Measurements from ENCODE around the gene ATP8A2.

ATP8A2 gene

DNA sequence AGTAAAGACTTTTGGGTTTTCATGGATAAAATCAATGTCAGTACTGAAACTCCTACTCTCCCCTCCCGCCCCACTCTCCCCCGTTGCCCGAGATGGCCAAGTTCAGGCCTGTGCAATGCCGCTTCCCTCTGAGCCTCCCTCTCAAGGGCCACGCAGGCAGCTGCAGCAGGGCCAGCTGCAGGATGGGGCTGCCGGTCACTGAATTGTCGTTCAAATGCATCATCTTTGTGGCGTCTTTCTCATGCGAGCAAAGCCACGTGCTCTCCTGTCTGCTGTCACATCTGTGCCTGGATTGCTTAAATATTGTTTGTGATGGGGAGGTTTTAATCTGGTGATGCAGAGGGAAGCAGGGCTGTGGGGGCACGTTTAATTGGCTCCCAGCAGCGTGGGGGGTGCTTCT lies 653.4 kb downstream of the ATP8A2 start:
- no peak for DNase-seq (ENCODE audit: extremely low read depth, low read depth)
- TF ChIP-seq, protein P1, sequence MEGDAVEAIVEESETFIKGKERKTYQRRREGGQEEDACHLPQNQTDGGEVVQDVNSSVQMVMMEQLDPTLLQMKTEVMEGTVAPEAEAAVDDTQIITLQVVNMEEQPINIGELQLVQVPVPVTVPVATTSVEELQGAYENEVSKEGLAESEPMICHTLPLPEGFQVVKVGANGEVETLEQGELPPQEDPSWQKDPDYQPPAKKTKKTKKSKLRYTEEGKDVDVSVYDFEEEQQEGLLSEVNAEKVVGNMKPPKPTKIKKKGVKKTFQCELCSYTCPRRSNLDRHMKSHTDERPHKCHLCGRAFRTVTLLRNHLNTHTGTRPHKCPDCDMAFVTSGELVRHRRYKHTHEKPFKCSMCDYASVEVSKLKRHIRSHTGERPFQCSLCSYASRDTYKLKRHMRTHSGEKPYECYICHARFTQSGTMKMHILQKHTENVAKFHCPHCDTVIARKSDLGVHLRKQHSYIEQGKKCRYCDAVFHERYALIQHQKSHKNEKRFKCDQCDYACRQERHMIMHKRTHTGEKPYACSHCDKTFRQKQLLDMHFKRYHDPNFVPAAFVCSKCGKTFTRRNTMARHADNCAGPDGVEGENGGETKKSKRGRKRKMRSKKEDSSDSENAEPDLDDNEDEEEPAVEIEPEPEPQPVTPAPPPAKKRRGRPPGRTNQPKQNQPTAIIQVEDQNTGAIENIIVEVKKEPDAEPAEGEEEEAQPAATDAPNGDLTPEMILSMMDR (IDR thresholded peaks at IDR 0.05; ENCODE audit: low read depth, low read length) = no peak

DNA sequence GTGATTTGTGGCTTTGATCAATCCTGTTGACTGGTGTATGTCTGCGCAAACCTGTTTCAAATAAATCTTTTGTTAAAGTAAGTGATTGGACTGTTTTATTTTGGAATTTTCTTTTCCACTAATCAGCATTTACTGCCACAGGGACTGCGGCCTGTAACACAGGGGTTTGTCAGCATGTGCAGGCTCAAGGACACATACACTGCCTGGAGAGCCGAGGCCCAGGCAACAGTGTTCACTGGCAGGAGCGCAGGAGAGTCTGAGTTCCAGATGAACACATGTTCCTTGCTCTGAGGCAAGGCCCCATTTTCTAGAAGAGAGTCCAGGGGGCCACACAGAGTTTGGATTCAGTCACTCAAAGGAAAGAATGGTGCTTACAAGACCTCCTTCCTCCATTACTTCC lies 654.0 kb downstream of the ATP8A2 start:
- TF ChIP-seq, protein P1 (IDR thresholded peaks at IDR 0.05; ENCODE audit: low read depth, low read length) = no peak
- DNase-seq (ENCODE audit: extremely low read depth, low read depth) = no peak

DNA sequence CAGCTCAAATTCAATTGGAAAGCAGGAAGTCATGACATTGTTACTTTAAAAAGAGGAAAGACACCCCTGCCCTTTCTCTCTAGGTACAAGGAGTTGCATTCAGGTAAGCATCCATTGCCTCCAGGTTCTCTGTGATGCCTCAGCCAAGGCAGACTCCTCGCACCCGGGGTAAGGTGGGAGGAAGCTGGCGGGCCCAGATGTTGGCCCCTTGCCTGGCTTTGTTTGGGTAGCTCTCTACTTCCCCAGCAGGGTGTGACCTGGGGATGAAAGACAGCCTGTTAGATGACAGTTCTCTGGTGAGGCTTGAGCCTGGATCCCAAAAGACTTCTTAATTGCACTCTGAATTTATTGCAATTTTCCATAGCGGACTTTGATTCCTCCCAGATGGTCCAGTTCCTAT lies 654.4 kb downstream of the ATP8A2 start:
- TF ChIP-seq, protein P1 (IDR thresholded peaks at IDR 0.05; ENCODE audit: low read depth, low read length) = no peak
- DNase-seq (ENCODE audit: extremely low read depth, low read depth) = no peak

DNA sequence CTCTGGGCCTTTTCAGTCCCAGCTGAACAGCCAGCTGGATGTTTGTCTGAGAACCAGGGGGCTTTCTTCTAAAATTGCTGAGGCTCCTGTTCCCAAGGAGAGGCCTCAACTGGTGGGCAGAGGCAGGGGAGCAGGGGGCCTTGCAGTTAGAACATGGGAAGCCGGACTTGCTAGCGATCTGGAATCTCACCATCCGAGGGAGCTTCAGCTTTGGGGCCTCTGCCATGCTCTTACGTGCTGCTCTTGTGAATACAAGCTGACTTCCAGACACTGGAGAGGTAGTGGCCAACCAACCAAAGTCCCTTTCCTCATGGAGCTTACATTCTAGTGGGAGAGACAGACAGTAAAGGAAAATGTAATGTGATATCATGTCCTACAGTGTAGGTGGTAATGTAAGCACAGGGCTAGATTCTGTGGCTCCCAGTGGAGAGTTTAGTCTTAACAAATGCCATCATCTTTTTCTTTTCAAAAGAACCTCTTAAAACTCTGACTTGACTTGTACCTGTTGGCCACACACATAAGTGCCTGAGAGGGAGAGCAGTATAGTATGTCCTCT lies 657.9 kb downstream of the ATP8A2 start:
- no peak for DNase-seq (ENCODE audit: extremely low read depth, low read depth)
- TF ChIP-seq, protein P1 (IDR thresholded peaks at IDR 0.05; ENCODE audit: low read depth, low read length) = no peak

DNA sequence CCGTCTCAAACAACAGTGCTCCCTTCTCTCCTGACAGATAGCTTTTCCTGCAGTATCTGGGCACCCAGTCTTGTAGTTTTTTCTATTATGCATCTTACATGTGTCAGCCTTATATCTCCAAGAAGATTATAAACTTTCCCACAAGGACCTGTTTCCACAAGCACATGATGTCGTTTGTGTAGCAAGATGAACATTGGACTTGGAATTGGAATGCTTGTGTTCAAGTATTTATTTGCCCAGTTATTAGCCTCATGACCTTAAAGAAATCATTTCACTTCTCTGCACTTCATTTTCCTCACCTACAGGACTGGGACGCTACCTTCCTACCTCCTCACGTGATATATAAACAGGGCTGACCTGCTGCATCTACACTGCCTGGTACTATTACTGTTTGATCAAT lies 658.6 kb downstream of the ATP8A2 start:
- TF ChIP-seq, protein P1 (IDR thresholded peaks at IDR 0.05; ENCODE audit: low read depth, low read length) = no peak
- no peak for DNase-seq (ENCODE audit: extremely low read depth, low read depth)

DNA sequence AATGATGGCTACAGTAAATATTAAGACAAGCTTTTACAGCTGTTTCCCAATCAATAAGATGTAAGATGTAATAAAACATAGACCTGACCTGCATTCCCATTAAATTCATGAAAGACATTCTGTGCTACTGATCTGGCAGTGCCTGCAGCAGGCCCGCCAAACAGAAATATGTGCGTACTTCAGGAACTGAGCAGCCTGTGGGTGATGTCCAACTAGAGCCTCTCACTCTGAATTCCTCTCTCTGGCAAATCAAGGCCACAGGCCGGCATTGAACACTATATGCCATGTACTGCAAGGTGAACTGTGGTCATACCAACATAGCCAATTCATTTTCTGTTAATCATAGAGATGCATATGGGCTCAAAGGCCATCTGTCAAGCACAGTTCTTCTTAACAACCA lies 662.2 kb downstream of the ATP8A2 start:
- TF ChIP-seq, protein P1 (IDR thresholded peaks at IDR 0.05; ENCODE audit: low read depth, low read length) = no peak
- no peak for DNase-seq (ENCODE audit: extremely low read depth, low read depth)

DNA sequence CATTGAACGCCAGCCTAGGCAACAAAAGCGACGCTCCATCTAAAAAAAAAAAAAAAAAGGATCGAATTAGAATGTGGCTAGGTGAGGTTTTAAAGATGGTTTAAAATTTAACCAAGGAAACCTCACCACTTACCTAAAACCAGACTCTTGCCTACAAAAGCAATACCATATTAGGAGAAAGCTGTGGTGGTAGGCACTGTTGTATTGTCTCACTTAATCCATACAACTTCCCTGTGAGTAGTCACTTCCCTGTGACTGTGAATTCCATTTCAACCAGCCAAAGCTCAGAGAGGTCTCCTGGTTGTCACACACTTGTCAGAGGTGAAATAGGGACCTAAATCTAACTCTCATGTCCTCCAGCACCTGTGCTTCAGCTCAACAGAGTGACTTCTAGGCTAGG lies 664.6 kb downstream of the ATP8A2 start:
- TF ChIP-seq, protein P1 (IDR thresholded peaks at IDR 0.05; ENCODE audit: low read depth, low read length) = no peak
- DNase-seq (ENCODE audit: extremely low read depth, low read depth) = no peak
